ENCODE results near the gene C3orf52.

The C3orf52 gene

GRCh38 chr3:112136959-112137693, 50.9 kb downstream of the C3orf52 start:
- peak; percentile 63 for DNase-seq

GRCh38 chr3:112137781-112138180, 51.6 kb downstream of the C3orf52 start:
- DNase-seq = no peak

GRCh38 chr3:112138219-112138969, 52.2 kb downstream of the C3orf52 start:
- no peak for DNase-seq

GRCh38 chr3:112140584-112140983, 54.4 kb downstream of the C3orf52 start:
- DNase-seq = no peak

- DNase-seq = no peak
Observed at GRCh38 chr3:112141293-112141692, 55.1 kb downstream of the C3orf52 start.

GRCh38 chr3:112143251-112143650, 57.1 kb downstream of the C3orf52 start:
- DNase-seq = peak; percentile 41

- no peak for DNase-seq
Observed at GRCh38 chr3:112143689-112144088, 57.5 kb downstream of the C3orf52 start.

- DNase-seq = no peak
Observed at GRCh38 chr3:112149136-112149535, 62.9 kb downstream of the C3orf52 start.

GRCh38 chr3:112167758-112168157, 81.6 kb downstream of the C3orf52 start:
- no peak for DNase-seq
